ENCODE measurements around the gene PDS5A. TPM values are rescaled to one million over a fixed set of nuclear protein-coding genes. Genes with fewer than 3 reads are reported as not detected.

PDS5A gene
- total and polyA plus RNA-seq, 10 donors: 17.9 to 90.7 (median 71.3) TPM

- Histone ChIP-seq H3K36me3 (no peaks in the 10 kb centered on the region), H3K4me3 (no peak overlapping the region), H3K27me3 (replicated peaks in 1 of 7) (no peaks in the 10 kb centered on the region), H3K27ac (no peak overlapping the region), H3K4me1 (no peaks in the 10 kb centered on the region), H3K9me3 (no peaks in the 10 kb centered on the region)
- intact Hi-C loops (cut with DNase I; ENCODE audit: low total_unique reads): no loop called here
- DNase-seq: peak; percentile 3
- 87 to 97% (median 92%) methylated on average over 2 of the region's 2 CpGs for WGBS, 5 donors
- no peak for TF ChIP-seq CTCF (IDR thresholded peaks at IDR 0.05 in 8 of 11, conservative IDR thresholded peaks at IDR 0.05 in 3 of 11)
- TF ChIP-seq POLR2A (IDR thresholded peaks at IDR 0.05): no peak
- no peak for TF ChIP-seq POLR2AphosphoS5 (IDR thresholded peaks at IDR 0.05)
These were observed 38.3 kb upstream of the PDS5A start for GRCh38 chr4:40016007-40016406.

DNA sequence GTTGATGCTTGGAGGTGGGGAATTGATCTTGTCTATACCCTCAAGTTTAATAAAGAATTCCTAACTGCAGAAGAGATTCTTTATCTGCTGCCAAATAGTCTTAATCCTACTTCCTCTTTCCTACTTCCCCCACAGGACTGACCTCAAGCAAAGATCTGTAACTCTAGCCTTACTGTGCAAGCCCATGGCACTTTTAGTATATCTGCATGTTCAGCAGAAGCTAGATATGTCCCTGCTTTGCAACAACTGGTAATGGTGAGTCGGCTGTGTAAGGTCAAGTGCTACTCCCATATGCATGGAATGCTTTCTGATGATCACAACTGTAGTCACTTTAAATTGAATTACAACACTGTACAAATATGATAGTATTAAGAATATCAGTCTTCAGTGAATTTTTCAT, 26.3 kb upstream of the PDS5A start:
- WGBS, 5 donors: 12 to 30% (median 14%) methylated on average over 1 of the region's 1 CpG
- no peak for DNase-seq

GRCh38 chr4:40000711-40001110, 23.0 kb upstream of the PDS5A start:
- WGBS, 5 donors: 69 to 85% (median 82%) methylated on average over 6 of the region's 6 CpGs

More for the DNA sequence above, 26.3 kb upstream of the PDS5A start:
- Histone ChIP-seq H3K27me3 (replicated peaks in 1 of 7) (no peaks in the 10 kb centered on the region), H3K9me3 (no peaks in the 10 kb centered on the region), H3K36me3 (no peaks in the 10 kb centered on the region), H3K4me3 (no peak overlapping the region), H3K27ac (no peak overlapping the region), H3K4me1 (peaks cover 0 to 7% (median 0%) of the 10 kb centered on the region in 6 donors)
- TF ChIP-seq POLR2A (IDR thresholded peaks at IDR 0.05) (no peak), CTCF (IDR thresholded peaks at IDR 0.05 in 8 of 11, conservative IDR thresholded peaks at IDR 0.05 in 3 of 11) (no peak), POLR2AphosphoS5 (IDR thresholded peaks at IDR 0.05) (no peak)
- intact Hi-C loops (cut with DNase I; ENCODE audit: low total_unique reads): no loop called here

More at GRCh38 chr4:40000711-40001110, 23.0 kb upstream of the PDS5A start:
- Histone ChIP-seq H3K4me3 (no peak overlapping the region), H3K27me3 (replicated peaks in 1 of 7) (no peaks in the 10 kb centered on the region), H3K4me1 (peaks cover 0 to 7% (median 0%) of the 10 kb centered on the region in 6 donors), H3K36me3 (no peaks in the 10 kb centered on the region), H3K9me3 (no peaks in the 10 kb centered on the region), H3K27ac (no peak overlapping the region)
- DNase-seq: peak; percentile 11
- TF ChIP-seq CTCF (IDR thresholded peaks at IDR 0.05 in 8 of 11, conservative IDR thresholded peaks at IDR 0.05 in 3 of 11): no peak
- no peak for TF ChIP-seq POLR2A (IDR thresholded peaks at IDR 0.05)
- no peak for TF ChIP-seq POLR2AphosphoS5 (IDR thresholded peaks at IDR 0.05)
- intact Hi-C loops (cut with DNase I; ENCODE audit: low total_unique reads): no loop called here
